Ovary (tissue), 9 donors: ENCODE data around the gene DIS3L2. TPM values are rescaled to one million over a fixed set of nuclear protein-coding genes. Genes with fewer than 3 reads are reported as not detected.

Experiments
- DNase-seq, 5 donors: peaks; one replicate each; pipeline ENCODE4 v3.0.0-alpha.2; 2019 to 2020
- H3K27ac ChIP-seq, 2 donors: fragments of 200-600 bp; one replicate each; pipeline versions ENCODE4 v1.5.1 to v1.8.0; 2019 to 2022
- H3K27me3 ChIP-seq: fragments of 200-600 bp; one replicate; pipeline ENCODE4 v1.8.0; 2022
- H3K36me3 ChIP-seq: fragments of 200-600 bp; sonication (generic); one replicate; pipeline ENCODE4 v1.5.1; 2019
- H3K4me1 ChIP-seq: one replicate; pipeline ENCODE4 v1.8.1; 2013; ENCODE audit warnings: mild to moderate bottlenecking, moderate library complexity; ENCODE audit not compliant: insufficient read depth
- H3K4me3 ChIP-seq: fragments of 200-600 bp; sonication (generic); one replicate; pipeline ENCODE4 v1.5.1; 2017
- H3K9me3 ChIP-seq, 2 donors: fragments of 200-600 bp in 1 of 2; sonication (generic) in 1 of 2; one replicate each; pipeline versions ENCODE4 v1.5.1 to v1.8.1; 2013 to 2019; ENCODE audit warnings: mild to moderate bottlenecking in 1 of 2, moderate library complexity in 1 of 2
- EP300 ChIP-seq: sonication (generic); formaldehyde crosslinking; IDR thresholded peaks from one replicate; pipeline ENCODE4 v1.6.1; 2017; ENCODE audit warnings: antibody characterized with exemption
- POLR2A ChIP-seq: fragments of 450-650 bp; IDR thresholded peaks from one replicate; pipeline ENCODE4 v1.6.1; 2017; ENCODE audit warnings: antibody characterized with exemption, mild to moderate bottlenecking, moderate library complexity
- WGBS, 3 donors: extraction: QIAGEN DNeasy Blood & Tissue Kit in 1 of 3; methylation state at CpG; one replicate each; pipeline versions ENCODE4 v1.1.5 to v1.1.7; 2013 to 2017; 5-methylcytosine and 5-hydroxymethylcytosine counted together
- intact Hi-C, 4 donors: fragments of 100-400 bp; cut with DNase I; formaldehyde crosslinking; loops; one replicate each; pipeline versions ENCODE4 v1.11.0 to v1.15.1; 2022 to 2023
- polyA plus RNA-seq, 2 donors: library from polyadenylated mRNA; stranded (reverse); fragments of 200-250 nt in 1 of 2; fragments of 350-450 nt in 1 of 2; fragmentation: Illumina TruSeq in 1 of 2; extraction: RNeasy Lipid Tissue Mini Kit (QIAGEN cat#74804) in 1 of 2; gene quantifications; one replicate each; pipeline ENCODE4 v1.2.3, GENCODE V29; 2013 to 2014
- total RNA-seq, 7 donors: library from RNA; depleted of rRNA in 2 of 7; stranded (reverse); fragments of >200 nt in 2 of 7; fragmentation: NEBNext Ultra II Directional in 3 of 7; extraction: Animal tissue kit (Norgen Biotek cat#: 25700) in 3 of 7; gene quantifications; one replicate each; pipeline versions ENCODE4 v1.1.0 to v1.2.4, GENCODE V29; 2016 to 2023
- TF ChIP-seq, protein P1 (sequence below), 3 donors: fragments of 450-650 bp in 2 of 3; fragments of 200-600 bp in 1 of 3; IDR thresholded peaks; one replicate each; pipeline versions ENCODE4 v1.5.1 to v1.8.0; 2016 to 2022; ENCODE audit warnings: antibody characterized with exemption in 3 of 3, mild to moderate bottlenecking in 1 of 3
- donor health status: DM: no; HTN: no; CAD: no; lungs with moderate emphysema.
- donor health status: DM: no; HTN: no; CAD: no.
- donor health status: Bipolar disorder and iron deficiency.
- donor health status: DM: yes; HTN: yes; CAD: no.
- donor health status: DM: no; HTN: no; CAD: no.
- donor health status: DM: yes; HTN: yes; CAD: no.

The DIS3L2 gene
- total and polyA plus RNA-seq, 9 donors, result 18.2 to 52.0 (median 32.8) TPM

DNA sequence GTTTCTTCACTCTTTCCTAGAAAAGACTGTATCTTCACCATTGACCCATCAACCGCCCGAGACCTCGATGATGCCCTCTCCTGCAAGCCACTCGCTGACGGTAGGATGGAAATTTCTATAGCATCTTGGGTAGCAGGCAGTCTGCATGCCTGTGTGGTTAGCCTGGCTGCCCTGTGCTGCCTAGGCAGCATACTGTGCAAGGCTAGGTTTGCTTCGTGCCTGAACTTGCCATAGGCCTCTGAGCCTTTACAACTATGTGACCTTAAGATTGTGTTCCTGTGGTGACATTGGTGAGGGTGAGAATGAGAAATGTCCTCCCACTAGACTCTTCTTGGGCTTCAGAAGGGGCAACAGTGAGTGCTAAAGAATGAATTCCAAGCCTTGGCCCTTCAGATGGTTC is 248.8 kb downstream of the DIS3L2 start:
- WGBS, 3 donors, result 94 to 99% (median 99%) methylated on average over 6 of the region's 6 CpGs
- H3K36me3 ChIP-seq, result no peaks in the 10 kb centered on the region
- peaks cover 6% of the 10 kb centered on the region for H3K4me1 ChIP-seq
- no peak for TF ChIP-seq POLR2A
- TF ChIP-seq, protein P1, sequence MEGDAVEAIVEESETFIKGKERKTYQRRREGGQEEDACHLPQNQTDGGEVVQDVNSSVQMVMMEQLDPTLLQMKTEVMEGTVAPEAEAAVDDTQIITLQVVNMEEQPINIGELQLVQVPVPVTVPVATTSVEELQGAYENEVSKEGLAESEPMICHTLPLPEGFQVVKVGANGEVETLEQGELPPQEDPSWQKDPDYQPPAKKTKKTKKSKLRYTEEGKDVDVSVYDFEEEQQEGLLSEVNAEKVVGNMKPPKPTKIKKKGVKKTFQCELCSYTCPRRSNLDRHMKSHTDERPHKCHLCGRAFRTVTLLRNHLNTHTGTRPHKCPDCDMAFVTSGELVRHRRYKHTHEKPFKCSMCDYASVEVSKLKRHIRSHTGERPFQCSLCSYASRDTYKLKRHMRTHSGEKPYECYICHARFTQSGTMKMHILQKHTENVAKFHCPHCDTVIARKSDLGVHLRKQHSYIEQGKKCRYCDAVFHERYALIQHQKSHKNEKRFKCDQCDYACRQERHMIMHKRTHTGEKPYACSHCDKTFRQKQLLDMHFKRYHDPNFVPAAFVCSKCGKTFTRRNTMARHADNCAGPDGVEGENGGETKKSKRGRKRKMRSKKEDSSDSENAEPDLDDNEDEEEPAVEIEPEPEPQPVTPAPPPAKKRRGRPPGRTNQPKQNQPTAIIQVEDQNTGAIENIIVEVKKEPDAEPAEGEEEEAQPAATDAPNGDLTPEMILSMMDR (IDR thresholded peaks at IDR 0.05), result no peak
- TF ChIP-seq EP300, result no peak
- intact Hi-C loops, result no loop called here
- H3K27me3 ChIP-seq, result no peaks in the 10 kb centered on the region
- H3K27ac ChIP-seq, result no peak overlapping the region
- DNase-seq, result no peak
- H3K4me3 ChIP-seq, result no peak overlapping the region
- no peaks in the 10 kb centered on the region for H3K9me3 ChIP-seq

DNA sequence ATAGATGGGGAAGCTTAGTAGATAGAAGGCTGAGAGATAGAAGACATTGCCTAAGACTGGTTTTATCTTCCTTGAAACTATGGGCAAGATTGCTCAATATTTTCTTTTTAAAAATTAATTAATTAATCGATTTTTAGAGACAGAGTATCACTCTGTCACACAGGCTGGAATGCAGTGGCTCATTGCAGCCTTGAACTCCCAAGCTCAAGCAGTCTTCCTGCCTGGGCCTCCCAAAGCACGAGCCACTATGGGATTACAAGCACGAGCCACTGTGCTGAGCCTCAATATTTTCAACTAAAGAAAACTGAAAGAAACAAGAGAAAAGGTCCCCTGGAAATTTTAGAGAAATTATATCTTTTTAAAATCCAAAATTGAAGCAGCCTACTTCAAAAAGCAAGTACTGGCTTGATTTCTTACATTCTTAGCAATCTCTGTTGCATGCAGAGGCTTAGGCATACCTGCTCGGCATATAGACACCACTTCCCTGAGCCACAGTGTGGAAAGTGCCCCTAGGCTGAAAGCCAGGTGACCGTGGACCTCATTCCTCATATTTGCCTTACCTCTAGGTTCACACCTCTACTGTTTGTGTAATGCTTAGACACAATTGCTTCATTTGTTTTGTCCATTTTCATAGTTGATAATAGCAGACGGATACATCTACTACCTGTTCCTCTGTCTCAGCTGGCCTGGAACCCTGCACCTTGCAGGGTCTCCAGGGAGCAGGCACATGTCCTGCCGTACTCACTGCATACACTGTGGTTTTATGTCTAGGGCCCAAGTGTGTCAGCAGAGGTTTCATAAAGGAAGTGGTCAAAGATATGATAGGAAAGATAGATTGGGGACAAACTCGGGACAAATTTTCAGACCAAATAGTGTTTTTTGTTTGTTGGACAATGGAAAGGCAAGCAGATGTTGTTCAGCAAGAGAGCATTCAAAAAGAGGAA is 250.5 kb downstream of the DIS3L2 start:
- no peak for DNase-seq
- intact Hi-C loops, result no loop called here
- H3K36me3 ChIP-seq, result no peaks in the 10 kb centered on the region

DNA sequence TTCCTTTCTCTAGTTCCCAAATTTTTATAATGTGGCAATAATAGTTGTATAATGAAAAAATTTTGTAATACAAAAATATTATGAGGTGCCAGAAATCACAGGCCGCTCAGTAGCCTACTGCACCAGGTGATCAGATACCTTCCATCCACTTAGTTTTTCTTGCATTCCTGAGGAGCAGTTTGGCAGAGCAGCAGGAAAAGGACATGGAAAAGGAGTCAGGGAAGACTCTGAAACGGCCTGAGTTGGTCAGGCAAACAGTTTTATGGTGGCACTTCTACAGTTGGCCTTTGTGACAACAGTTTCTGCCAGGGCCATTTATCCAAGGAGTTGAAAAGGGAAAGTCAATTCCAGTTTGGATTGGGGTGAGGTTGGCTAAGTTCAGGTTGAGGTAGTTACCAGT is 251.7 kb downstream of the DIS3L2 start:
- H3K27me3 ChIP-seq, result no peaks in the 10 kb centered on the region
- no peaks in the 10 kb centered on the region for H3K9me3 ChIP-seq
- H3K36me3 ChIP-seq, result no peaks in the 10 kb centered on the region
- H3K27ac ChIP-seq, result no peak overlapping the region
- TF ChIP-seq POLR2A (no peak), EP300 (no peak)
- TF ChIP-seq, protein P1 (IDR thresholded peaks at IDR 0.05), result no peak
- 68 to 82% (median 74%) methylated on average over 2 of the region's 2 CpGs for WGBS, 3 donors
- peaks cover 2% of the 10 kb centered on the region for H3K4me1 ChIP-seq
- intact Hi-C loops, result no loop called here
- DNase-seq, result no peak
- no peak overlapping the region for H3K4me3 ChIP-seq

More for the DNA sequence above, 250.5 kb downstream of the DIS3L2 start:
- peaks cover 6% of the 10 kb centered on the region for H3K4me1 ChIP-seq
- no peak overlapping the region for H3K27ac ChIP-seq
- no peaks in the 10 kb centered on the region for H3K9me3 ChIP-seq
- TF ChIP-seq EP300 (no peak), POLR2A (no peak)
- TF ChIP-seq, protein P1 (IDR thresholded peaks at IDR 0.05), result no peak
- no peaks in the 10 kb centered on the region for H3K27me3 ChIP-seq
- 89 to 93% (median 92%) methylated on average over 8 of the region's 8 CpGs for WGBS, 3 donors
- H3K4me3 ChIP-seq, result no peak overlapping the region

DNA sequence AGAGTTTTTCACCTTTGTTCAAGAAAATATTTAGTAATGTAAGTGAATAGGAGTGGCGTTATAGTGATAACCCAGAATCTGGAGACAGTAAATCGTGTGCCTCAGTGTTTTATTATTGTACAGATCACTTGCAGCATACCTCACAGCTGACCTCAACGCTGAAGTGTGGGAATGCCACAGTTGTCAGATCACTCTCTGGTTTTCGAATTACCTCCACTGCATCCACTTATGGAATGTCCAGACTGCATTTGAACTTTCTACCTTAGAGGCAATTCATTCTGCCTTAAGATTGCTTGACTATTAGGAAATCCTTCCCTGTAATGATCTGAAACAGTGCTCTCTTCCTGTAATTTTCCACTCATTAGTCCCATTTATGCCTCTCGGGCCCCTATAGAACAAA is 252.5 kb downstream of the DIS3L2 start:
- no peak overlapping the region for H3K4me3 ChIP-seq
- no peak for DNase-seq
- no peaks in the 10 kb centered on the region for H3K36me3 ChIP-seq
- TF ChIP-seq, protein P1 (IDR thresholded peaks at IDR 0.05), result no peak
- TF ChIP-seq EP300 (no peak), POLR2A (no peak)
- H3K4me1 ChIP-seq, result no peaks in the 10 kb centered on the region
- H3K27me3 ChIP-seq, result no peaks in the 10 kb centered on the region
- intact Hi-C loops, result no loop called here
- H3K9me3 ChIP-seq, result no peaks in the 10 kb centered on the region
- H3K27ac ChIP-seq, result no peak overlapping the region
- 75 to 81% (median 76%) methylated on average over 5 of the region's 5 CpGs for WGBS, 3 donors
